Measurements from ENCODE around the gene TULP1.
A peak's percentile ranks its signal among the peaks of the same experiment; 100 is the strongest.
"Not testable (repeated sequence)": the region's sequence is repeated elsewhere in the genome, so short reads cannot be mapped to it uniquely, and the experiment has no call there.

The TULP1 gene

DNA sequence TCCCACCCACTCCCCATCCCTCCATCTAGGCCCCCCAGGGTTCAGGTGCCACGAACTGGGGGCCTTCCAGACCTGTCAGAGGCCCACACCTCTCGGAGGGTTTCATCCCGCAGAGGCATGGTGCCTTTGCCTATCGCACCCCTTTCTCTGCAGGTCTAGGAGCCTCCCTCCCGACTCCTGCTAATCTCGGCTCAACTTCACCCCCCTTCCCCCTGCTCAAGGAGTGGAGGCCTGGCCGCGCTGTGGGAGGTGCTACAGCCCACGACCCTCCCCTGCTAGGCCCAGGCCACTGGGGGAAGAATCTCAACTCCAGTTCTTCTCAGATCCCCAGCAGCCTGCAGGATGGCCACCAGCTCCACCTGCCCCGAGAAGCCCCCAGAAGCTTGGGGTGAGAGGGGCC, at the start of gene TULP1:
TULP1 (minus strand) TSS at position 157 of the 400 bp plus-strand sequence; CDS start at position 119, 38 bp downstream.
- no peak for DNase-seq

DNA sequence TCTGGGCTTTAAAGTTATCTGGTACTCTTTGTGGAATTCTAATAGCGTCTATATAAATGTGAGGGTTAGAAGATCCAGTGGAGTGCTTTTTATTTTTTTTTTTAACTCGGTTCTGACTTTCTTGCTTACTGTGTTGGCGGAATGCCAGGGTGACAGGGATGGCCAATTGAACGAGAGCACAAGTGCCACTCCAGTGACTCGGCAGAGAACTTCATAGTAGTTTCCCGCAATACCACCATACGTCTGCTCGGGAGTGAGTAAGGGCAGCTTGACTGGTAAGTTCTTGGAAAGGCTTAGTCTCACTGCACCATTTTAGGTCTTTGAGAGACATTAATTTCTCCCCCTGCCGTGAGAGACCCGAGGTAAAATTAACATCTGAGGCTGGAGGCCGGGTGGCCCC, 49.4 kb upstream of the TULP1 start:
- peak in 1 of 2 experiments; percentile 14 for DNase-seq

DNA sequence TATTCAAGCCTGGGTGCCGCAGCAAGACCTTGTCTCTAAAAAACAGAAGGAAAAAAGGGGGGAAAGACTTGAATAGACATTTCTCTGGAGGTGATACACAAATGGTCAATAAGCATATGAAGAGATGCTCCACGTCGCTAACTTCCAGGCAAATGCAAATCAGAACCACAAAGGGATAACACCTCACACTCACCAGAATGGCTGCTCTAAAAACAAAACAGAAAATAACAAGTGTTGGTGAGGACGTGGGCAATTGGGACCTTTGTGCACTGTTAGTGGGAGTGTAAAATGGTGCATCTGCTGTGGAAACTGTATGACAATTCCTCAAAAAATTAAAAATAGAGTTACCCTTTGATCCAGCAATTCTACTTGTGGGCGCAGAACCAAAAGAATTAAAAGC, 48.4 kb upstream of the TULP1 start:
- no peak for DNase-seq

DNA sequence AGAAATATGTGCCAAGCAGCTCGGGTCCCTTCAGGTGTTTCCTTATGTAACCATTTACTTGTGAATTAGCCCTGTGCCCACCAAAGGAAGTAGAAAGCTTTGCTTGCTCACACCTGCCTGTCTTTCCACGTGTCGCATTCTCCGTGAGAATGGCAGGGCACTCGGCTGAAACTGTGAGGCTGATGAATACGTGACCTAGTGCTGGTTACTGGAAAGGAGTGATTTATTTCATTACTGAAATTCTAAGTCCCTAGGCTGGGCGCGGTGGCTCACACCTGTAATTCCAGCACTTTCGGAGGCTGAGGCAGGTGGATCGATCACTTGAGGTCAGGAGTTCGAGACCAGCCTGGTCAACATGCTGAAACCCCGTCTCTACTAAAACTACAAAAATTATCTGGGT, 45.9 kb upstream of the TULP1 start:
- no peak for DNase-seq

DNA sequence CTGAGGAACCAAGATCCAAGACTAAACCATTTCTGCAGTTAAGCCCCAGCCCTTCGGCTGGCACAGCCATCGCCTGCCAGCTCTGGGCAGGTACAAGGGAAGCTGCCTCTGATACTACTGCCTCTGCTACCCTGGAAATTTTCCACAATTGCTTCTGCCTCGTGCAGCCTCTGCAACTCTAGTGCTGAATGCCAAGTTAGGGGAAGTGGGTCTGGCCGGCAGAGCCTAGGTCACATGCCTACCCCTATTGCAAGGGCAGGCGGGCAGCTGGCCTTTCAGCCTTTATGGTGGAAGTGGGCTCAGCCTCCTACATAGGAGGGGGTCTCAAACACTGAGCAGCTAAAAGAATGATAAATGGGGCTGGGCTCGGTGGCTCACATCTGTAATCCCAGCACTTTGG, 44.5 kb upstream of the TULP1 start:
- DNase-seq = no peak

DNA sequence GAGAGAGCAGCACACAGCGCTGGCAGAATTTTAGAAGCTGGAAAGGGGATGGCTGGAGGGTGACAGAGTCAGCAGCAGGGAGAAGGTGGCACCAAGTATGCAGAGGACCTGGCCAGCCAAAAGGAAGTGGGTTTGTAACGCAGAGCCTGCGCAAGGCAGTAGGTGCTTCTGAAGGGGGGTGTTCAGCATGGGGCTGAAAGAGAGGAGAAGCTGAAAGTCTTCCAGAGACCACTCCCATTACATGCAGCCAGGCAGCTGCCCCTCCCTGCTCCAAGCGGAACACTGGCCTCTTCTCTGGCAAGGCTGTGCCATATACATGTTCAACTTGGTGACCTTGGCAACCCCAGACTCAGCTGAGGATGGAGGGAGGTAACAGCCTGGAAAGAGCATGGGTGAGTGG, 42.1 kb upstream of the TULP1 start:
- no peak for DNase-seq

DNA sequence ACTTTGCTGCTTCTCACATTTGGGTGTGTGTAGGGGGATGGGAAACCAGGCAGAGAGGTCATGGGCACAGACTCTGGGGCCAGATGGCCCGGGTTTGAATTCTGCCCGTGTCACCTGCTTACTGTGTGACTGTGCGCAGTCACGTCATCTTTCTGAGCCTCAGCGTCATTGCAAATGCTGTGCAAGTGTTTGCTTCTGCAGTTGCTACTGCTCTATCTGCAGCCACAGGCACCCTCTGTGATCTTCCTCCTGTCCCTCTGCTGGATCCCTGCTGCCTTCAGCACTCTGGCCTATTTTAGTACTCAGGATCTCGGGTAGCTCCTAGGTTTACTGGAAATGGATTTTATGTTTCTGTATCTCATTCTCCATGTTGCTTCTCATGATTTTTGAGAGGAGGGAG, 40.6 kb upstream of the TULP1 start:
- DNase-seq = no peak

DNA sequence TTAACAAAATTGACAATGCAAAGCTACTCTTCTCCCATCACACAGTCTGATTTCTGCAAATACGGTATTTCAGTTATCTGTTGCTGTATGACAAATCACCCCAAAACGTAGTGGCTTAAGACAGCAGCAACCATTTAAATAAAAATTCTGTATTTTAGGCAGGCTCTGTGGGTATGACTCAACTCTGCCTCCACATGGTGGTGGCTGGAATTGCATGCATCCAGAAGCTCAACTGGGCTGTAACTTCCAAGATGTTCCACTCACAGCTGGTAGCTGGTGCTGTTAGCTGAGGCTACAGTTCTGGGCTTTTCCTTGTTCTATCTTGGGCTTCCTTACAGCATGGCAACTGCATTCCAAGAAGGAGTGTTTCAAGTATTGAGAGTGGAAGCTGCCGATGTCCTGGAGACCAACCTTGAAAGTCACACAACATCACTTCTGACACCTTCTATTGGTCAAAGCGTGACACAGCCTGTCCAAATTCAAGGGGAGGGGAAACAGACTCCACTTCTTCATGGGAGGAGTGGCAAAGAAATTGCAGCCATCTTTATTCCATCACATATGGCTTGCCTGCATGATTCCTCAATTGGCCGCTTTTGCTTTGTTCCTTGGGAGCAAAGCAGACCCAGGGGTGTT, 39.7 kb upstream of the TULP1 start:
- DNase-seq = peak; percentile 18 to 61

DNA sequence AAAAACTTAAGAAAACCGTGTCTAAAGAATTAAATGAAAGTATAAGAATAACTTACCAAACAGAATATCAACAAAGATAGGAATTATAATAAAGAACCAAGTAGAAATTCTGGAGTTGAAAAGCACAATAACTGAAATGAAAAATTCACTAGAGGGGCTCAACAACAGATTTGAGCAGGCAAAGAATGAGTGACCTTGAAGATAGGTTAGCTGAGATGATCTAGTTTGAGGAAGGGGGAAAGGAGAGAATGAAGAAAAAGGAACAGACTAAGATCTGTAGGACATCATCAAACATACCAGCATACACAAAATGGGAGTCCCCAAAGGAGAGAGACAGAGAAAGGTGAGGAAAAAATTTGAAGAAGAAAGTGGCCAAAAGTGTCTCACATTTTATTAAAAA, 37.7 kb upstream of the TULP1 start:
- DNase-seq = no peak

DNA sequence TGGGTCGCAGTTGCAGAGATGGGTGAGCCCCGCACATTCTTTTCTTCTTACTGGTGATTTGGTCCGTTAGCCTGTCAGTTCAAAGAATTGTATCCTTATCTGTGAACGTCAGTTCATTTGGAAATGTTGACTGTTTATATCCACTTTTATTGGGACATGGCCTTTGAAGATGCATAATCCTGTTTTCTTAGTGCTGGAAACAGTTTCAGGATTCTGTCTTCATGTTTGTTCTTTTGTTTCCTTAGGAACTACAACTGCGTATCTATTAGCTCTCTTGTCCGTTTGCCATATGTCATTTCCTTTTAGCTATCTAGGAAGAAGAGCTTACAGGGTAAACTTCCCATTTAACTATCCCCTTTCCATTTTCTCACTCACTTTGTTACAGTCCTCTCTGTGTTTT, 35.0 kb upstream of the TULP1 start:
- no peak for DNase-seq

DNA sequence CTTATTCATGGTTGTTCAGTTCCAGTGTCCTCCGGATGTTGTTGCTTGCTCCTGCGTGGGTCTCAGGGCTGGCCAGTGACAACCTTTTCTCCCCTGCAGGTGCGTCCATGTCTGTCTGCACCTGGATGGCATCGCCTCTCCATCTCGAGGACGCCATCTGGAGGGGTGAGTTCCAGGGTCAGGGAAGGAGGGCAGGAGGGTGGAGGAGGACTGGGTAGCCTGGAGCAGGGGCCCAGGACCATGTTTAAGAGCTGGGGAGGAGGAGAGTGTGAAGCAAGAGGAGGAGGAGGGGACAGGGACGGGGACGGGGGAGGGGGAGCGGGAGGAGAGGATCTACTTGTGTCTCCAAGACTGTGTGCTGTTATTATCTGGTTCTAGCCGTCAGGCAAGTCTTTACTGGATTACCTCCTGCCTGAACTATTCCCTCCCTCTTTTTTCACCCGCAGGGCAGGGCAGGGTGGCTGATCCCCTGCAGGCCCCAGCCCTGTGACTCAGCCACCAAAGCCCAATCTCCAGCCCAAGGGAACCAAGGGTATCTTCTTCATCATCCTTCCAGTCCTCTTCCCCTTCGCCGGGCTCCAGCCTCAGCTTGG, 32.2 kb upstream of the TULP1 start:
- DNase-seq = no peak

DNA sequence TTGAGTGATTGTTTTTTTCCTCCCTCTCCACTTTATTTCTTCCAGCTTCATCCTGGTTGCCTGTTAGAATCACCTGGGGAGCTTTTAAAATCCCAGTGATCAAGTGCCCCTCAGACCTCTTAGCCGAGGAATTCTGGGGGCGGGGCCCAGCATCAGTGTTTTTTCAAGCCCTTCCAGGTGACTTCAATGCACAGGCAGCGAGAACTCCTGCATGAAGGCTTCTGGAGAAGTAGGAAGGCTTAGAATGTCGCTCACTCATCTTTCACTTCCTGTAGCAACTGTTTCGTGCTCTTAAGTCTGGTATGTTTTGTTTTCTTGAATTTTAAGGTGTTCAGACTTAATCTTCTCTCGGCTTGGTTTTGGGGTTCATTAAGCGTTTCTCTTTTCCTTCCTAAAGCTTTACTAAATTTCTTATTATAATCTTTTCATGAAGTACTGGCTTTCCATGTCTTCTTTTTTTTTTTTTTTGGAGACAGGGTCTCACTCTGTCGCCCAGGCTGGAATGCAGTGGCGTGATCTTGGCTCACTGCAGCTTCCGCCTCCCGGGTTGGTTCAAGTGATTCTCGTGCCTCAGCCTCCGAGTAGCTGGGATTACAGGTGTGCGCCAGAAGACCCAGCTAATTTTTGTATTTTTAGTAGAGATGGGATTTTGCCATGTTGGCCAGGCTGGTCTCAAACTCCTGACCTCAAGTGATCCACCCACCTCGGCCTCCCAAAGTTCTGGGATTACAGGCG, 30.9 kb upstream of the TULP1 start:
- DNase-seq = no peak

DNA sequence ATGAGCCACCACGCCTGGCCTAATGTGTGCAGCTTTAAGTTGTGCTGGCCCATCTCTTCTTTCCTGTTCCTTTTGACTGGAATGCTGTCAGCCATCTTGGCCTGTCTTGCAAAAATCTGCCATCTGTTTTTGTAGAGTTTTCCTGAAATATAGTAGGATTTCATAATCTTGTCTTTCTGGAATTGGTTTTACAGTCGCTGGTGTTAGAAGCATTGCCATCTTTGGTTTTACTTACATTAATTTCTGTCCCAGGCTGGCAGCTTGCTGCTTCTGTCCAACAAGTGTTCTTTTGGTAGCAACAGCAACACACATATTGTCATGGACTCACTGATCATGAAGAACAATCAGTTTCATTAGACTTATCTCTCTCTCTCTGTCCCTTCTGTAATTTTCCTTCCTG, 29.1 kb upstream of the TULP1 start:
- DNase-seq = no peak

DNA sequence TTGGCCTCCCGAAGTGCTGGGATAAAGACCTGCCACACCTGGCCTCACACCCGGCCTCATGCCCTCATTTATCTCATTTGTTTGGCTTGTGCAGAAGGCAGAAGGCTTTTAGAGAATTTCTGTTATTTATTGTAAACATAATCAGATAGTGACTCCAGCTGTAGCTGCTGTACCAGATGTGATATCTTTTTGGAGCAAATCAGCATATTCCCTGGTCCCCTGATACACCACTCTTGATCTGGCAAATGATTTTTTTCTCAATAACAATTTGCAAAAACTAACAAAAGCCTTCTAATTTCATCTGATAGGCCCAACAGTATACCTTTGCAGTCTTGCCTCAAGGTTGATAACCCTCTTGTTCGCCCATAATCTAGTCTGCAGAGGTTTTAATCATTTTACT, 26.5 kb upstream of the TULP1 start:
- no peak for DNase-seq

DNA sequence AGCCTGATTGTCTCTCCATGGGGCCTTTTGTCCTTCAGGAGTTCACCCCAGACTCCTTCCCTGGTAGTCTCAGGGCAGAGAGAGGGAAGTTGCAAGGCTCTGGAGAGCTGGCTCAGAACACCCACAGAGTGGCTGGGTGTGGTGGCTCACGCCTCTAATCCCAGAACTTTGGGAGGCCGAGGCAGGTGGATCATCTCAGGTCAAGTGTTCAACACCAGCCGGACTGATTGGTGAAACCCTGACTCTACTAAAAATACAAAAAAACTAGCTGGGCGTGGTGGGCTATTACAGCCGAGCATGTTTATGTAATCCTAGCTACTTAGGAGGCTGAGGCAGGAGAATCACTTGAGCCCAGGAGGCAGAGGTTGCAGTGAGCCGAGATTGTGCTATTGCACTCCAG, 23.2 kb upstream of the TULP1 start:
- DNase-seq = not testable (repeated sequence)

DNA sequence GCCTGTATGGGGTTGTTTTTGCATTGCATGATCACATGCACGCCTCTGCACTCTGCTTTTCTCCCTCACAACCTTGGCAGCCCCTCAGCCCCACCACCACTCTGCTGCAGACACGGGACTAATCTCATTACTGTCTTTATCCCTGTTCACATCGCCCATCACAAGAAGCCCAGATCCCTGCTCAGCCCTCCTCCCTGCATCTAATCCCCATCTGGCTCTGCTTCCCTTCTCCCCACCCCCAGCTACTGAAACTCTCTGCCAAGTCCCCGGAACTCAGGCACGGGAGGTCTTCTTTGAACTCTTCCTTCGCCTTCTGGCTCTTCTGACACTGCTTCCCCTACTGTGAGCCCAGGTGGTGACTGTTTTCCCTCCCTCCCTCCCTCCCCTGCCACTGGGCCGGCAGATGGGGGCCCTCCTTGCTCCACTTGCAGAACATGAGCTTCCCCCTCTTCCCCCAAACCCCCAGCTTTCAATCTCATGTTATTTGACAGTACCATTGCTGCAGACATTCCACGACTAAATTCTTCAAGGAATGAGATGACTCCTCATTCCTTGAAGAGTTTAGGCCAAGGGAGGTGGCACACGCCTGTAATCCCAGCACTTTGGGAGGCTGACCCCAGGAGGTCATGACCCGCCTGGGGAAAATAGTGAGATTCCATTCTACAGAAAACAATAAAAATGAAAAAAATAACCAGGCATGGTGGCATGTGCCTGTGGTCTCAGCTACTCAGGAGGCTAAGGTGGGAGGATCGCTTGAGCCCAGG, 21.9 kb upstream of the TULP1 start:
- DNase-seq = peak; percentile 85 to 94

DNA sequence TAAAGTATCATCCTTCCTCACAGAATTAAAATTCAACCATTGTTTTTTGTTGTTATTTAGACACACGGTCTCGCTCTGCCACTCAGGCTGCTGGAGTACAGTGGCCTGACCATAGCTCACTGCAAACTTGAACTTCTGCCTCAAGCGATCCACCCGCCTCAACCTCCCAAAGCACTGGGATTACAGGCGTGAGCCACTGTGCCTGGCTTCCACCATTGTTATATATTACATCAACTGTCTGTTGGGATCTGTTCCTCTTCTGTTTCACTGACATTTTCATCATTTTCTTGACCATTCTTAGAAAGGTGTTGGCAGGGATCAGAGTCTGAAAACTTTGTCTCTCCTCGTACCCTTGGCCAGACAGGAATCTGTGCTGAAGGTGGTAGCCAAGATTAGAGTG, 21.3 kb upstream of the TULP1 start:
- no peak for DNase-seq

DNA sequence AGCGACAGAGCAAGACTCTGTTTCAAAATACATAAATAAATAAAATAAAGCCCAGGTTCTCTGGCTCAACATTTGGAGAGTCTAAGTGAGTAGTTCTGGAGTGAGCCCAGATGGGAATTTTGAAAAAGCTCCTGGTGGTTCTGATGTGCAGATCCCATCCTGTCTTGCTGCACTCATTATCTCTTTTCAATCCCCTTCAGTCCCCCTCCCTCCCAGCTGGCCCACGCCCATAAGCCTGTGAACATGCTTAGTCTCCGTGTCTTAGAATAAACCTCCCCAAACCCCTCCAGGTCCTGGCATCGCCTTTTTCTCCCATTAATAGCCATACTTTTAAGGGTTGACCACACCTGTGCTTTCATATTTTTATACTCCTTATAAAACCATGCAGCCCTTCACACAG, 19.4 kb upstream of the TULP1 start:
- no peak for DNase-seq

DNA sequence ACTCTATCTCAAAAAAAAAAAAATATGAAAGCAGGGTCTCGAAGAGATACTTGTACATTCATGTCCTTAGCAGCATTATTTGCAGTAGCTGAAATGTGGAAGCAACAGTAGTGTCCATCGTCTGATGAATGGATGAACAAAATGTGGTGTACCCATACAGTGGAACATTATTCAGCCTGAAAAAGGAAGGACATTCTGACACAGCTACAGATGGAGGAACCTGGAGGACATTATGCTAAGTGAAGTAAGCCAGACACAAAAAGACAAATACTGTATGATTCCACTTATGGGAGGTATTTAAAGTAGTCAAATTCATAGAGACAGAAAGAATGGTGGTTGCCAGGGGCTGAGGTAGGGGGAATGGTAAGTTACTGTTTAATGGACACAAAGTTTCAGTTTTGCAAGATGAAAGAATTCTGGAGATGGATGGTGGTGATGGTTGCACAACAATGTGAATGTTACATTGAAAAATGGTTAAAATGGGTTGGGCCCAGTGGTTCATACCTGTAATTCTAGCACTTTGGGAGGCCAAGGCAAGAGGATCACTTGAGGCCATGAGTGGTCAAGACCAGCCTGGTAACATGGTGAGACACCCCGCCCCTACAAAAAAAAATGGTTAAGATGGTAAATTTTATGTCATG, 11.8 kb upstream of the TULP1 start:
- DNase-seq = no peak

DNA sequence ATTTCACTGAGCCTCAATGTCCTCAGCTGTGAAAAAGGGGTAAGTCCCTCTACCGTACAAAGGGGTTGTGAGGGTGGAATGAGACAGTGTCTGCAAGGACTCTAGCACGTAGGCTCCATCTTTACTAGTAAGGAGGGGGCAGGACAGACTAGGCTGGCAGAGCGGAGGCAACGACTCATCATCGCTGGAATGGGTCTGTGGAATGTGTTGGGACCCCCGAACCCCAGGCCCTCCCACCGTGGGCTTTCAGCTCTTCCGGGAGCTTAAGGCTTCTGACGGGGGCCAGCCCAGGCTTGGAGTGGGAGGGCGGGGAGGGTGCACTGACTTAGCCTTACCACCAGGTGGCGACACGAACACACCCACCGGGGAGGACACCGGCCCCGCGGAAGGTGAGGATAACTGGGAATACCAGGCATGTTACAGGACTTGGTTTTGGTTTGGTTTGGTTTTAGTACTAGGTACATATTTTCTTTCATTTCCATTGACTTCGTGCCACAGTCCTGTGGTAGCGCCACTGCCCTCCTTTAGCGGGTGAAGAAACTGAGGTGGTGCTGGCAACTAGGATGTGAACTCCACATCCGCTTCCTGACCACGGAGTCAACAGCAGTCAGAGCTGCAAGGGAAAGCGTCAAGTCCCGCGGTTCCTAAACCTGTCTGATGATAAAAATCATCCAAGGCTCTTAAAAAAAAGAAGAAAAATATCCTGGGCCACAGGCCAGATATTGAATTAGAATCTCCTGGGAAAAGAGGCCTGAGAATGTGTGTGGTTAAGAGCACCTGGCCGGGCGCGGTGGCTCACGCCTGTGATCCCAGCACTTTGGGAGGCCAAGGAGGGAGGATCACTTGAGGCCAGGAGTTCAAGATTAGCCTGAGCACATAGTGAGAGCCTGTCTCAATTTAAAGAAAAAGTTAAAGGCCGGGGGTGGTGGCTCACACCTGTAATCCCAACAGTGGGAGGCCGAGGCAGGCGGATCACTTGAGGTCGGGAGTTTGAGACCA, 10.3 kb upstream of the TULP1 start:
- DNase-seq = peak; percentile 37 to 79

DNA sequence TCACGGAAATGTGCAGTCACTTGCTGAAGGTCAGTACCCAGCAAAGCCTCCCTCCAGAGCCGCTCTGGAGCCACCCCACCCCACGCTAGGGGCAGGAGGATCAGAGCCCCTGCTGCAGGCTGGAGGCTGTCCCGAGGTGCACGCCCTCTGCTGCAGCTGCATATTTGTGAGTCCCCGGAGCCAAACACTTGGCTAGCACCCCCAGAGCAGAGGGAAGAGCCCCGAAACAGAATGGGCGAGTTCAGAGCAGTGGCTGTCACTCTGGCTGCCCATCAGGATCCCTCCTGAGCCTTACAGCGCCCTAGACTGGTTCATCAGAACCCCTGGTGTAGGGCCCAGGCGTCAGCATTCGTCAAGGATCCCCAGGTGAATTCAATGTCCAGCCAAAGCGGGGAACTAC, 9.5 kb upstream of the TULP1 start:
- DNase-seq = no peak

DNA sequence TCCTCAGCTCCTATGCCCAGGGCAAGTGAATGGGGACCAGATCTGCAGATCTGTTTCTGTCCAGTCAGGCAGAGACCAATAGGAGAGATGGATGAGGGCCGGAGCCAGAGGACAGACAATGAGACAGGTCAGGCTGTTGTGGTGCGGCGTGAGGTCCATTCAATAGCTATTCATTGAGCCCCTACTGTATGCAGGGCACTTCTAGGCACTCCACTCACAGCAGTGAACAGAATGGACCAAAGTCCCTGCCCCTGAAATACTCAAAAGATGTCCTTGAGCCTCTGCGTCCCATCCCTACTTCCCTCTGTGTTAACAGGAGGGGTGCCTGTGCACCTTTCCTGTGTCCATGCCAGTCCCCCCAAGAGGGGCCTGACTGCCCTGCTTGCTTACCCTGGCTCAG, 8.5 kb upstream of the TULP1 start:
- no peak for DNase-seq

Measured in NCI-H446 (cell line).